IPS-NIHi7 (cell line): ENCODE measurements around the gene PLBD2.
"Not testable (repeated sequence)": the region's sequence is repeated elsewhere in the genome, so short reads cannot be mapped to it uniquely, and the experiment has no call there.

Experiments used
- DNase-seq: peaks from one replicate; pipeline ENCODE4 v3.0.0; 2012; ENCODE audit warnings: mixed read lengths; ENCODE audit errors: extremely low spot score

PLBD2 gene

GRCh38 chr12:113333877-113334785 lies 24.3 kb upstream of the PLBD2 start:
- DNase-seq: no peak

- peak; percentile 98 for DNase-seq
Observed at GRCh38 chr12:113334786-113335539, 23.4 kb upstream of the PLBD2 start, which contains the start of gene SLC8B1. TSS of gene SLC8B1 (minus strand) at chr12:113335109. CDS start at chr12:113332878, 2,231 bp downstream.

GRCh38 chr12:113339540-113339939 lies 18.8 kb upstream of the PLBD2 start:
- no peak for DNase-seq

- no peak for DNase-seq
Observed at GRCh38 chr12:113340061-113340460, 18.3 kb upstream of the PLBD2 start.

- DNase-seq: no peak
Observed at GRCh38 chr12:113341535-113341934, 16.9 kb upstream of the PLBD2 start.

- DNase-seq: no peak
Observed at GRCh38 chr12:113345318-113345717, 13.1 kb upstream of the PLBD2 start.

- no peak for DNase-seq
Observed at GRCh38 chr12:113346353-113346752, 12.0 kb upstream of the PLBD2 start.

GRCh38 chr12:113347107-113347506 lies 11.3 kb upstream of the PLBD2 start:
- DNase-seq: no peak

- DNase-seq: no peak
Observed at GRCh38 chr12:113347892-113348291, 10.5 kb upstream of the PLBD2 start.

GRCh38 chr12:113348849-113349536 lies 9.4 kb upstream of the PLBD2 start:
- DNase-seq: peak; percentile 46

- DNase-seq: no peak
Observed at GRCh38 chr12:113351089-113351488, 7.3 kb upstream of the PLBD2 start.

- DNase-seq: not testable (repeated sequence)
Observed at GRCh38 chr12:113354192-113354591, 4.2 kb upstream of the PLBD2 start.

GRCh38 chr12:113359133-113359938 lies 949 bp downstream of the PLBD2 start:
- DNase-seq: no peak

GRCh38 chr12:113359939-113360748 lies 1.8 kb downstream of the PLBD2 start:
- DNase-seq: no peak

GRCh38 chr12:113361574-113362370 lies 3.4 kb downstream of the PLBD2 start:
- DNase-seq: no peak

- DNase-seq: no peak
Observed at GRCh38 chr12:113364698-113365097, 6.3 kb downstream of the PLBD2 start.

GRCh38 chr12:113365639-113366395 lies 7.4 kb downstream of the PLBD2 start:
- DNase-seq: no peak

GRCh38 chr12:113366827-113367226 lies 8.4 kb downstream of the PLBD2 start:
- DNase-seq: no peak

GRCh38 chr12:113368331-113368730 lies 9.9 kb downstream of the PLBD2 start:
- no peak for DNase-seq
